DOHH2 (cell line): ENCODE data around the gene SGCE.

Experiments
- H3F3A ChIP-seq: fragments of 200-600 bp; sonication (generic), shearing (Covaris generic); 2 replicates; pipeline ENCODE4 v1.6.0; 2016; ENCODE audit warnings: antibody characterized with exemption, mild to moderate bottlenecking; ENCODE audit not compliant: control insufficient read depth, insufficient read depth
- H3K27ac ChIP-seq: fragments of 200-600 bp; sonication (generic); 2 replicates; pipeline ENCODE4 v1.5.1; 2014; ENCODE audit warnings: low read depth, mild to moderate bottlenecking, low read length, moderate library complexity
- H3K27me3 ChIP-seq: fragments of 200-600 bp; sonication (generic); 2 replicates; pipeline ENCODE4 v1.6.1; 2014; ENCODE audit warnings: mild to moderate bottlenecking, low read length, mixed read lengths; ENCODE audit not compliant: control insufficient read depth
- H3K36me3 ChIP-seq: fragments of 200-600 bp; sonication (generic); 2 replicates; pipeline ENCODE4 v1.6.1; 2014; ENCODE audit warnings: mild to moderate bottlenecking, low read length, moderate library complexity, mixed read lengths; ENCODE audit not compliant: control insufficient read depth
- H3K4me1 ChIP-seq: fragments of 200-600 bp; sonication (generic); 2 replicates; pipeline ENCODE4 v1.6.1; 2014; ENCODE audit warnings: mild to moderate bottlenecking, low read length, mixed read lengths; ENCODE audit not compliant: control insufficient read depth
- H3K4me2 ChIP-seq: fragments of 200-600 bp; sonication (generic); 2 replicates; pipeline ENCODE4 v1.6.0; 2014; ENCODE audit warnings: mild to moderate bottlenecking, low read length, moderate library complexity
- H3K4me3 ChIP-seq: fragments of 200-600 bp; sonication (generic); 2 replicates; pipeline ENCODE4 v1.5.1; 2014; ENCODE audit warnings: mild to moderate bottlenecking, low read length, mixed read lengths
- H3K79me2 ChIP-seq: fragments of 200-600 bp; sonication (generic); 2 replicates; pipeline ENCODE4 v1.6.1; 2014; ENCODE audit warnings: mild to moderate bottlenecking, low read length, mixed read lengths; ENCODE audit not compliant: control insufficient read depth
- H3K9me2 ChIP-seq: fragments of 200-600 bp; sonication (generic); replicated peaks from 2 replicates; pipeline ENCODE4 v1.6.1; 2014; ENCODE audit warnings: mild to moderate bottlenecking, low read length, mixed read lengths; ENCODE audit not compliant: control insufficient read depth
- H3K9me3 ChIP-seq: fragments of 200-600 bp; sonication (generic); 2 replicates; pipeline ENCODE4 v1.6.1; 2014; ENCODE audit warnings: antibody characterized with exemption, low read length, mixed read lengths; ENCODE audit not compliant: control insufficient read depth, insufficient read depth
- H4K20me1 ChIP-seq: fragments of 200-600 bp; sonication (generic); 2 replicates; pipeline ENCODE4 v1.6.0; 2014; ENCODE audit warnings: low read depth, mild to moderate bottlenecking, antibody characterized with exemption, low read length, moderate library complexity; ENCODE audit not compliant: control insufficient read depth, insufficient read depth
- EZH2phosphoT487 ChIP-seq: fragments of 200-600 bp; sonication (generic); IDR thresholded peaks from 2 replicates; pipeline ENCODE4 v1.6.1; 2017; ENCODE audit warnings: borderline replicate concordance, mild to moderate bottlenecking, antibody characterized with exemption, low read length, moderate library complexity, mixed read lengths
- TF ChIP-seq, protein P1 (sequence below): fragments of 200-600 bp; sonication (generic); IDR thresholded peaks from one replicate; pipeline ENCODE4 v1.5.1; 2014; ENCODE audit warnings: antibody characterized with exemption, mild to moderate bottlenecking, low read depth, low read length; ENCODE audit not compliant: poor library complexity, severe bottlenecking

Gene SGCE

DNA sequence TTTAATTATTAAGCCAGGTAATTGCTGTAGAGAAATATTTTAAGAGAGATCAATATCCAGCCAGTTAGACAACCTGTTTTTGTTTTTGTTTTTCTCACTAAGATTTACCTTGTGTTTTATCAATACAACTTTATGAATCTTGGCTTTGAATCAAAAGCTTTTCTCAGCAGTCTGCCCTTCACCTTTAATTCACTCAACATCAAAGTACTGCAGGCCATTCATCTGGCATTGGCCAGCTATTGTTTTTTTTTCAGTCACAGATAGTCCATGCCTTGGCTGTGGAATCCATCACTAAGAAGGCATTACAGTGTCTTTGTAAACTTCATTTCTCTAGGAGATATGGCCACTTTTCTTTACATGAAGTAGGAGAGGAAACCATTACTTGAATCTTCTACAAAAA is 20.2 kb downstream of the SGCE start:
- Histone ChIP-seq H3K27me3 (no peaks in the 10 kb centered on the region), H3K4me3 (no peak overlapping the region), H3K79me2 (peaks cover 38% of the 10 kb centered on the region), H3K9me2 (no peaks in the 10 kb centered on the region), H3K9me3 (no peaks in the 10 kb centered on the region), H4K20me1 (peaks cover 5% of the 10 kb centered on the region; the same call in 1 of the 2 replicates), H3K36me3 (no peaks in the 10 kb centered on the region), H3K27ac (no peak overlapping the region), H3F3A (no peaks in the 10 kb centered on the region), H3K4me1 (no peaks in the 10 kb centered on the region), H3K4me2 (no peak overlapping the region)
- TF ChIP-seq EZH2phosphoT487, result no peak
- TF ChIP-seq, protein P1, sequence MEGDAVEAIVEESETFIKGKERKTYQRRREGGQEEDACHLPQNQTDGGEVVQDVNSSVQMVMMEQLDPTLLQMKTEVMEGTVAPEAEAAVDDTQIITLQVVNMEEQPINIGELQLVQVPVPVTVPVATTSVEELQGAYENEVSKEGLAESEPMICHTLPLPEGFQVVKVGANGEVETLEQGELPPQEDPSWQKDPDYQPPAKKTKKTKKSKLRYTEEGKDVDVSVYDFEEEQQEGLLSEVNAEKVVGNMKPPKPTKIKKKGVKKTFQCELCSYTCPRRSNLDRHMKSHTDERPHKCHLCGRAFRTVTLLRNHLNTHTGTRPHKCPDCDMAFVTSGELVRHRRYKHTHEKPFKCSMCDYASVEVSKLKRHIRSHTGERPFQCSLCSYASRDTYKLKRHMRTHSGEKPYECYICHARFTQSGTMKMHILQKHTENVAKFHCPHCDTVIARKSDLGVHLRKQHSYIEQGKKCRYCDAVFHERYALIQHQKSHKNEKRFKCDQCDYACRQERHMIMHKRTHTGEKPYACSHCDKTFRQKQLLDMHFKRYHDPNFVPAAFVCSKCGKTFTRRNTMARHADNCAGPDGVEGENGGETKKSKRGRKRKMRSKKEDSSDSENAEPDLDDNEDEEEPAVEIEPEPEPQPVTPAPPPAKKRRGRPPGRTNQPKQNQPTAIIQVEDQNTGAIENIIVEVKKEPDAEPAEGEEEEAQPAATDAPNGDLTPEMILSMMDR, result no peak

DNA sequence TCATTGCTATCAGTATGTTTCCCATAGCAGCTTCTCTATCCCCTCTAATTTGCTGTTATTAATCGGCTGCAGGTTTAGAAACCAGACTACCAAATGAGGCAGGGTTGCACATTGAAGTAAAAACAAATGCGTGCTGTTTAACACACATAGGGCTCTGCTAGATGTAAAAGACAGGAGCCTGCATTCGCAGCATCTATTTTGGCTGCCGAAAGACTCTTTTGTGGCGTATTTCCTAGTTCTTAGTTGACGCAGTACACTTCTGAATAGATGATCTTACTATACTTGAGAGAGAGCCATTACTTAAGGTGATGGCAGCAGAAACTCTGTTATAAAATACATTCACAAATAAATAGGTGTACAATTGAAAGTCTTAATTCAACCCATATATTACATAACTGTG is 21.4 kb downstream of the SGCE start:
- TF ChIP-seq EZH2phosphoT487, result no peak
- TF ChIP-seq, protein P1, result no peak
- Histone ChIP-seq H3K27me3 (no peaks in the 10 kb centered on the region), H3K9me2 (no peaks in the 10 kb centered on the region), H3K4me1 (no peaks in the 10 kb centered on the region), H3K9me3 (no peaks in the 10 kb centered on the region), H4K20me1 (peaks cover 5% of the 10 kb centered on the region; the same call in 1 of the 2 replicates), H3K27ac (no peak overlapping the region), H3F3A (no peaks in the 10 kb centered on the region), H3K79me2 (peaks cover 41% of the 10 kb centered on the region), H3K4me2 (no peak overlapping the region), H3K4me3 (no peak overlapping the region), H3K36me3 (no peaks in the 10 kb centered on the region)

DNA sequence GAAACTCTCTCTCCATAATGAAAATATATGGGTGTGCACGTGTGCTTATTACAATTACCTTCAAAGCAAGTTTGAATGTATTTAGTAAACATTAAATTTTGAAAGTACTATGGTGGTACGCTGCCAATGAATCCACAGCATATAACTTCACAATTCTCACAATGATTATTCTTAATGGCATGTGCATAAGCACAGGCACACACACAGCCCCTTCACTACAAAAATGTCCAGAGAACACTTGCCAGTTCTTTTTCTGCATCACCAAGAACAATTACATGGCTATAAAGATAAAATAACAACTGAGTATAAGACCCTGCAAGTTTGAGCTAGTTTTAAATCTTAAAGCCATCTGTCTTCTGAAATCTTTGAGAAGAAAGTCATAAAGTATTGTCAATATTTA is 22.2 kb downstream of the SGCE start:
- H3K79me2 ChIP-seq, result peaks cover 41% of the 10 kb centered on the region
- no peak overlapping the region for H3K27ac ChIP-seq
- no peaks in the 10 kb centered on the region for H3K27me3 ChIP-seq
- H3F3A ChIP-seq, result no peaks in the 10 kb centered on the region
- no peak overlapping the region for H3K4me3 ChIP-seq
- no peaks in the 10 kb centered on the region for H3K4me1 ChIP-seq
- TF ChIP-seq, protein P1, result no peak
- no peak for TF ChIP-seq EZH2phosphoT487
- H4K20me1 ChIP-seq, result peaks cover 5% of the 10 kb centered on the region; the same call in 1 of the 2 replicates
- H3K9me2 ChIP-seq, result no peaks in the 10 kb centered on the region
- H3K9me3 ChIP-seq, result no peaks in the 10 kb centered on the region
- H3K36me3 ChIP-seq, result no peaks in the 10 kb centered on the region
- H3K4me2 ChIP-seq, result no peak overlapping the region

DNA sequence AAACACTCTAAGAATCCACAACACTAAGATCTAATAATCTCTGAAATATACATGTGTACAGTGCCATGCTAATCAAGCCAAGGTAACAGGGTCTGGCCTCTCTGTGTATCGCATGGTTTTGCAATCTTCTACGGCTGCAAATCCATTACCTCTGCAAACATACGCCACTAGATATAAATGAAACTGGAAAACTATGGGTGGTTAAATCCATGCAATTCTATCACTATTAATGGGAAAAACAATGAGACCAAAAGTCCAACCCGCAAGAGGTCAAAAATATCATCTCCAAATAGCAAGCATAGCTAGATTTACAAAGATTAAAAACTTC is 23.0 kb downstream of the SGCE start:
- Histone ChIP-seq H3K27me3 (no peaks in the 10 kb centered on the region), H3F3A (no peaks in the 10 kb centered on the region), H3K27ac (no peak overlapping the region), H3K36me3 (no peaks in the 10 kb centered on the region), H4K20me1 (peaks cover 5% of the 10 kb centered on the region; the same call in 1 of the 2 replicates), H3K79me2 (peaks cover 39% of the 10 kb centered on the region), H3K9me3 (no peaks in the 10 kb centered on the region), H3K4me3 (no peak overlapping the region), H3K4me2 (no peak overlapping the region), H3K4me1 (no peaks in the 10 kb centered on the region), H3K9me2 (no peaks in the 10 kb centered on the region)
- no peak for TF ChIP-seq EZH2phosphoT487
- TF ChIP-seq, protein P1, result no peak
